Liver (tissue), 9 donors: ENCODE measurements around the gene MAP1LC3B2. TPM values are rescaled to one million over a fixed set of nuclear protein-coding genes. Genes with fewer than 3 reads are reported as not detected.

ENCODE experiments used
- DNase-seq: peaks from one replicate; pipeline ENCODE4 v3.0.0-alpha.2; 2017; ENCODE audit warnings: low spot score
- H3K27ac ChIP-seq, 2 donors: one replicate each; pipeline ENCODE4 v1.7.0; 2013; ENCODE audit warnings: inconsistent platforms in 2 of 2, low read length in 2 of 2, control low read depth in 1 of 2, low read depth in 1 of 2, mild to moderate bottlenecking in 1 of 2
- H3K27me3 ChIP-seq, 4 donors: one replicate each; pipeline versions ENCODE4 v1.6.1 to v1.7.0; 2013; ENCODE audit warnings: low read length in 3 of 4, inconsistent platforms in 1 of 4, mild to moderate bottlenecking in 1 of 4, moderate library complexity in 1 of 4; ENCODE audit not compliant: control insufficient read depth in 4 of 4, insufficient read depth in 4 of 4
- H3K36me3 ChIP-seq, 4 donors: one replicate each; pipeline versions ENCODE4 v1.6.1 to v1.7.0; 2013; ENCODE audit warnings: low read length in 3 of 4, mild to moderate bottlenecking in 3 of 4, low read depth in 1 of 4, moderate library complexity in 1 of 4; ENCODE audit not compliant: control insufficient read depth in 4 of 4, insufficient read depth in 3 of 4
- H3K4me1 ChIP-seq, 4 donors: one replicate each; pipeline versions ENCODE4 v1.6.1 to v1.7.0; 2013; ENCODE audit warnings: low read length in 3 of 4, mild to moderate bottlenecking in 3 of 4, moderate library complexity in 1 of 4; ENCODE audit not compliant: control insufficient read depth in 4 of 4, insufficient read depth in 4 of 4
- H3K4me3 ChIP-seq, 3 donors: one replicate each; pipeline versions ENCODE4 v1.6.1 to v1.7.0; 2013; ENCODE audit warnings: low read length in 3 of 3, control low read depth in 1 of 3, low read depth in 1 of 3, mild to moderate bottlenecking in 1 of 3
- H3K9ac ChIP-seq, 2 donors: one replicate each; pipeline ENCODE4 v1.7.0; 2013; ENCODE audit warnings: low read length in 2 of 2, mild to moderate bottlenecking in 2 of 2, moderate library complexity in 2 of 2, control low read depth in 1 of 2, low read depth in 1 of 2
- H3K9me3 ChIP-seq, 4 donors: one replicate each; pipeline versions ENCODE4 v1.6.1 to v1.7.0; 2013; ENCODE audit warnings: low read length in 3 of 4; ENCODE audit not compliant: control insufficient read depth in 4 of 4
- EGR1 ChIP-seq, 2 donors: IDR thresholded peaks; 2 replicates each; pipeline ENCODE4 v1.6.1; 2016 to 2018; ENCODE audit warnings: antibody characterized with exemption in 2 of 2, low read depth in 2 of 2
- FOXA1 ChIP-seq: IDR thresholded peaks from 2 replicates; pipeline ENCODE4 v1.6.1; 2016; ENCODE audit warnings: antibody characterized with exemption
- FOXA2 ChIP-seq: IDR thresholded peaks from 2 replicates; pipeline ENCODE4 v1.6.1; 2016; ENCODE audit warnings: antibody characterized with exemption
- GABPA ChIP-seq, 2 donors: IDR thresholded peaks in 1 of 2; conservative IDR thresholded peaks in 1 of 2; 2 replicates each; pipeline ENCODE4 v1.6.1; 2016; ENCODE audit warnings: antibody characterized with exemption in 2 of 2, mild to moderate bottlenecking in 1 of 2, moderate library complexity in 1 of 2
- HNF4A ChIP-seq, 2 donors: conservative IDR thresholded peaks; 2 replicates each; pipeline ENCODE4 v1.6.1; 2016; ENCODE audit warnings: antibody characterized with exemption in 2 of 2, mild to moderate bottlenecking in 2 of 2
- HNF4G ChIP-seq: IDR thresholded peaks from 2 replicates; pipeline ENCODE4 v1.6.1; 2016; ENCODE audit warnings: antibody characterized with exemption
- JUND ChIP-seq, 2 donors: IDR thresholded peaks; 2 replicates each; pipeline ENCODE4 v1.6.1; 2016; ENCODE audit warnings: antibody characterized with exemption in 2 of 2
- MAX ChIP-seq: IDR thresholded peaks from 2 replicates; pipeline ENCODE4 v1.6.1; 2016; ENCODE audit warnings: antibody characterized with exemption
- NR2F2 ChIP-seq: IDR thresholded peaks from 2 replicates; pipeline ENCODE4 v1.6.1; 2016; ENCODE audit warnings: antibody characterized with exemption
- RAD21 ChIP-seq, 2 donors: IDR thresholded peaks; 2 replicates each; pipeline ENCODE4 v1.6.1; 2016; ENCODE audit warnings: antibody characterized with exemption in 2 of 2, mild to moderate bottlenecking in 2 of 2
- RXRA ChIP-seq, 2 donors: IDR thresholded peaks; 2 replicates each; pipeline ENCODE4 v1.6.1; 2017 to 2018; ENCODE audit warnings: antibody characterized with exemption in 2 of 2, mild to moderate bottlenecking in 1 of 2
- SP1 ChIP-seq: IDR thresholded peaks from 2 replicates; pipeline ENCODE4 v1.6.1; 2018; ENCODE audit warnings: antibody characterized with exemption, mild to moderate bottlenecking
- TAF1 ChIP-seq: conservative IDR thresholded peaks from 2 replicates; pipeline ENCODE4 v1.6.1; 2016; ENCODE audit warnings: antibody characterized with exemption, mild to moderate bottlenecking
- YY1 ChIP-seq: IDR thresholded peaks from 2 replicates; pipeline ENCODE4 v1.6.1; 2016; ENCODE audit warnings: antibody characterized with exemption, mild to moderate bottlenecking
- WGBS: extraction: QIAGEN DNeasy Blood & Tissue Kit; methylation state at CpG from one replicate; pipeline ENCODE4 v1.1.7; 2013; 5-methylcytosine and 5-hydroxymethylcytosine counted together
- polyA plus RNA-seq, 2 donors: library from polyadenylated mRNA; stranded (reverse) in 1 of 2; unstranded in 1 of 2; fragments of 200-250 nt in 1 of 2; fragments of >200 nt in 1 of 2; fragmentation: Nextera tagmentation in 1 of 2; extraction: Ambion mirVana in 1 of 2; gene quantifications; one replicate each; pipeline versions ENCODE4 v1.2.1 to v1.2.3, GENCODE V29; 2013 to 2015
- total RNA-seq, 2 donors: library from RNA; depleted of rRNA; stranded (reverse); fragments of >200 nt; gene quantifications; one replicate each; pipeline ENCODE4 v1.2.3, GENCODE V29; 2014
- TF ChIP-seq, protein P1 (sequence below): fragments of 150-350 bp; IDR thresholded peaks from 2 replicates; pipeline ENCODE4 v1.5.1; 2017; ENCODE audit warnings: improper control_type of control experiment, low read depth, low read length; ENCODE audit not compliant: missing input control
- TF ChIP-seq, protein P2 (sequence below): IDR thresholded peaks from 2 replicates; pipeline ENCODE4 v1.6.1; 2016; ENCODE audit warnings: antibody characterized with exemption
- TF ChIP-seq, protein P3 (sequence below): IDR thresholded peaks from 2 replicates; pipeline ENCODE4 v1.6.1; 2016; ENCODE audit warnings: antibody characterized with exemption
- TF ChIP-seq, protein P4 (sequence below): IDR thresholded peaks from 2 replicates; pipeline ENCODE4 v1.6.1; 2016; ENCODE audit warnings: antibody characterized with exemption, mild to moderate bottlenecking
- donor health status: healthy.
- donor health status: healthy.
- donor health status: healthy.
- donor health status: healthy.
- donor health status: healthy.

Gene MAP1LC3B2
- total and polyA plus RNA-seq, 4 donors = 1.3 to 7.7 TPM; not detected in 2

DNA sequence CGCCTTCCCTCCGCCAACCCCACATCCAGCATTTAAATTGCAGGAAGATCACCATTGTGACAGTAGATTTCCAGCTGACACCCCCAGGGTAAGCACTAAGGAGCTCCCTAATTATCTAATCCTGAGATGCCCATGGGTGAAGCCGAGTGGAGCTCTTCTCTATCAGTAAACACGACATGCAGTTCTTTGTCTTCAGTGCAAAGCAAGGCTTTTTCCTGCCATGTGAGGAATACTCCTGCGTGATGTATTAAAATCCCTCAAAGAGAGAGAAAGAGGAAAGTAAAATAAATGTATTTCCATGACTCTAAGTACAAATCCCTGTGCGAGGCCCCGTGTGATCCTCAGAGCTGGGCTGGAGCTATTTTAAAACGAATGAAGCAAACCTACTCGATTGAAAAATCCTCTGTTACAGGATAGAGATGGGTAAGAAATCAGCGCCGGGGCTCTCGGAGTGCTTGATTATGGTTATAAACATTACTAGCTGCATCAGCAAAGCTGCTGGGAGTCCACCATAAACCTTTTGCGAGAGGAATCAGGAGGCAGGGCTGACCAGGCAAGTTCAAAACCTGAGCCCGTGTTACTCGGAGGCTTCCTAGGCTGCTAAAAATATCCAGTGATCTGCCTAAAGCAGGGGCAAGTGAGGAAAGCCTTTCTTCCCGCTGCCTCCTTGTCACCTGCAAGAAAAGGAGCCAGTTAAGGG lies 61.5 kb downstream of the MAP1LC3B2 start:
- no peak overlapping the region for H3K9ac ChIP-seq
- DNase-seq = no peak
- no peak overlapping the region for H3K27ac ChIP-seq
- TF ChIP-seq YY1 = no peak
- no peak for TF ChIP-seq MAX
- no peak for TF ChIP-seq HNF4A (conservative IDR thresholded peaks at IDR 0.05)
- no peak for TF ChIP-seq RXRA (IDR thresholded peaks at IDR 0.05)
- TF ChIP-seq, protein P1, sequence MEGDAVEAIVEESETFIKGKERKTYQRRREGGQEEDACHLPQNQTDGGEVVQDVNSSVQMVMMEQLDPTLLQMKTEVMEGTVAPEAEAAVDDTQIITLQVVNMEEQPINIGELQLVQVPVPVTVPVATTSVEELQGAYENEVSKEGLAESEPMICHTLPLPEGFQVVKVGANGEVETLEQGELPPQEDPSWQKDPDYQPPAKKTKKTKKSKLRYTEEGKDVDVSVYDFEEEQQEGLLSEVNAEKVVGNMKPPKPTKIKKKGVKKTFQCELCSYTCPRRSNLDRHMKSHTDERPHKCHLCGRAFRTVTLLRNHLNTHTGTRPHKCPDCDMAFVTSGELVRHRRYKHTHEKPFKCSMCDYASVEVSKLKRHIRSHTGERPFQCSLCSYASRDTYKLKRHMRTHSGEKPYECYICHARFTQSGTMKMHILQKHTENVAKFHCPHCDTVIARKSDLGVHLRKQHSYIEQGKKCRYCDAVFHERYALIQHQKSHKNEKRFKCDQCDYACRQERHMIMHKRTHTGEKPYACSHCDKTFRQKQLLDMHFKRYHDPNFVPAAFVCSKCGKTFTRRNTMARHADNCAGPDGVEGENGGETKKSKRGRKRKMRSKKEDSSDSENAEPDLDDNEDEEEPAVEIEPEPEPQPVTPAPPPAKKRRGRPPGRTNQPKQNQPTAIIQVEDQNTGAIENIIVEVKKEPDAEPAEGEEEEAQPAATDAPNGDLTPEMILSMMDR = no peak
- no peak for TF ChIP-seq NR2F2
- no peak for TF ChIP-seq FOXA2
- no peak for TF ChIP-seq TAF1
- TF ChIP-seq, protein P2, sequence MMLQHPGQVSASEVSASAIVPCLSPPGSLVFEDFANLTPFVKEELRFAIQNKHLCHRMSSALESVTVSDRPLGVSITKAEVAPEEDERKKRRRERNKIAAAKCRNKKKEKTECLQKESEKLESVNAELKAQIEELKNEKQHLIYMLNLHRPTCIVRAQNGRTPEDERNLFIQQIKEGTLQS = no peak
- no peak for TF ChIP-seq RAD21 (IDR thresholded peaks at IDR 0.05)
- TF ChIP-seq HNF4G = no peak
- no peak for TF ChIP-seq JUND (IDR thresholded peaks at IDR 0.05)
- no peak for TF ChIP-seq GABPA (IDR thresholded peaks at IDR 0.05 in 1 of 2, conservative IDR thresholded peaks at IDR 0.05 in 1 of 2)
- TF ChIP-seq FOXA1 = no peak
- WGBS = 82% methylated on average over 16 of the region's 16 CpGs
- H3K4me1 ChIP-seq = no peaks in the 10 kb centered on the region
- H3K9me3 ChIP-seq = peaks cover 0 to 7% (median 2%) of the 10 kb centered on the region in 4 donors
- H3K27me3 ChIP-seq = no peaks in the 10 kb centered on the region
- no peak overlapping the region for H3K4me3 ChIP-seq
- H3K36me3 ChIP-seq = no peaks in the 10 kb centered on the region

GRCh38 chr12:116621194-116621593 lies 62.0 kb downstream of the MAP1LC3B2 start:
- Histone ChIP-seq H3K36me3 (no peaks in the 10 kb centered on the region), H3K9me3 (peaks cover 0 to 7% (median 2%) of the 10 kb centered on the region in 4 donors), H3K27ac (no peak overlapping the region), H3K9ac (no peak overlapping the region), H3K4me1 (no peaks in the 10 kb centered on the region), H3K27me3 (no peaks in the 10 kb centered on the region), H3K4me3 (no peak overlapping the region)
- no peak for TF ChIP-seq FOXA2
- TF ChIP-seq GABPA (IDR thresholded peaks at IDR 0.05 in 1 of 2, conservative IDR thresholded peaks at IDR 0.05 in 1 of 2) = no peak
- TF ChIP-seq RAD21 (IDR thresholded peaks at IDR 0.05) = no peak
- no peak for TF ChIP-seq TAF1
- TF ChIP-seq, protein P3, sequence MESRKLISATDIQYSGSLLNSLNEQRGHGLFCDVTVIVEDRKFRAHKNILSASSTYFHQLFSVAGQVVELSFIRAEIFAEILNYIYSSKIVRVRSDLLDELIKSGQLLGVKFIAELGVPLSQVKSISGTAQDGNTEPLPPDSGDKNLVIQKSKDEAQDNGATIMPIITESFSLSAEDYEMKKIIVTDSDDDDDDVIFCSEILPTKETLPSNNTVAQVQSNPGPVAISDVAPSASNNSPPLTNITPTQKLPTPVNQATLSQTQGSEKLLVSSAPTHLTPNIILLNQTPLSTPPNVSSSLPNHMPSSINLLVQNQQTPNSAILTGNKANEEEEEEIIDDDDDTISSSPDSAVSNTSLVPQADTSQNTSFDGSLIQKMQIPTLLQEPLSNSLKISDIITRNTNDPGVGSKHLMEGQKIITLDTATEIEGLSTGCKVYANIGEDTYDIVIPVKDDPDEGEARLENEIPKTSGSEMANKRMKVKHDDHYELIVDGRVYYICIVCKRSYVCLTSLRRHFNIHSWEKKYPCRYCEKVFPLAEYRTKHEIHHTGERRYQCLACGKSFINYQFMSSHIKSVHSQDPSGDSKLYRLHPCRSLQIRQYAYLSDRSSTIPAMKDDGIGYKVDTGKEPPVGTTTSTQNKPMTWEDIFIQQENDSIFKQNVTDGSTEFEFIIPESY = no peak
- TF ChIP-seq HNF4A (conservative IDR thresholded peaks at IDR 0.05) = no peak
- TF ChIP-seq JUND (IDR thresholded peaks at IDR 0.05) = no peak
- TF ChIP-seq HNF4G = no peak
- TF ChIP-seq EGR1 (IDR thresholded peaks at IDR 0.05; ENCODE audit: low read depth in 2 of 2) = no peak
- TF ChIP-seq RXRA (IDR thresholded peaks at IDR 0.05) = no peak
- no peak for TF ChIP-seq NR2F2
- no peak for TF ChIP-seq FOXA1
- no peak for TF ChIP-seq SP1
- TF ChIP-seq YY1 = no peak
- TF ChIP-seq, protein P1 = no peak
- TF ChIP-seq, protein P2 = no peak
- no peak for TF ChIP-seq MAX
- TF ChIP-seq, protein P4, sequence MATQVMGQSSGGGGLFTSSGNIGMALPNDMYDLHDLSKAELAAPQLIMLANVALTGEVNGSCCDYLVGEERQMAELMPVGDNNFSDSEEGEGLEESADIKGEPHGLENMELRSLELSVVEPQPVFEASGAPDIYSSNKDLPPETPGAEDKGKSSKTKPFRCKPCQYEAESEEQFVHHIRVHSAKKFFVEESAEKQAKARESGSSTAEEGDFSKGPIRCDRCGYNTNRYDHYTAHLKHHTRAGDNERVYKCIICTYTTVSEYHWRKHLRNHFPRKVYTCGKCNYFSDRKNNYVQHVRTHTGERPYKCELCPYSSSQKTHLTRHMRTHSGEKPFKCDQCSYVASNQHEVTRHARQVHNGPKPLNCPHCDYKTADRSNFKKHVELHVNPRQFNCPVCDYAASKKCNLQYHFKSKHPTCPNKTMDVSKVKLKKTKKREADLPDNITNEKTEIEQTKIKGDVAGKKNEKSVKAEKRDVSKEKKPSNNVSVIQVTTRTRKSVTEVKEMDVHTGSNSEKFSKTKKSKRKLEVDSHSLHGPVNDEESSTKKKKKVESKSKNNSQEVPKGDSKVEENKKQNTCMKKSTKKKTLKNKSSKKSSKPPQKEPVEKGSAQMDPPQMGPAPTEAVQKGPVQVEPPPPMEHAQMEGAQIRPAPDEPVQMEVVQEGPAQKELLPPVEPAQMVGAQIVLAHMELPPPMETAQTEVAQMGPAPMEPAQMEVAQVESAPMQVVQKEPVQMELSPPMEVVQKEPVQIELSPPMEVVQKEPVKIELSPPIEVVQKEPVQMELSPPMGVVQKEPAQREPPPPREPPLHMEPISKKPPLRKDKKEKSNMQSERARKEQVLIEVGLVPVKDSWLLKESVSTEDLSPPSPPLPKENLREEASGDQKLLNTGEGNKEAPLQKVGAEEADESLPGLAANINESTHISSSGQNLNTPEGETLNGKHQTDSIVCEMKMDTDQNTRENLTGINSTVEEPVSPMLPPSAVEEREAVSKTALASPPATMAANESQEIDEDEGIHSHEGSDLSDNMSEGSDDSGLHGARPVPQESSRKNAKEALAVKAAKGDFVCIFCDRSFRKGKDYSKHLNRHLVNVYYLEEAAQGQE = no peak
- 86% methylated on average over 4 of the region's 4 CpGs for WGBS
- DNase-seq = no peak
